GM18867 (cell line): ENCODE results near the gene CDH10.
A peak's percentile ranks its signal among the peaks of the same experiment; 100 is the strongest.

Experiments
- ATAC-seq: cut with Tn5 transposase; IDR thresholded peaks from one replicate; pipeline ENCODE4 v1.9.1; 2021; ENCODE audit warnings: mild to moderate bottlenecking, moderate library complexity; ENCODE audit not compliant: unreplicated experiment

Gene CDH10

GRCh38 chr5:24644761-24645160, at the start of gene CDH10:
Gene CDH10 (minus strand): TSS chr5:24644978. CDS start chr5:24593490, 51,488 bp downstream.
- ATAC-seq, result no peak

GRCh38 chr5:24693609-24694008, 48.8 kb upstream of the CDH10 start:
- ATAC-seq, result no peak

DNA sequence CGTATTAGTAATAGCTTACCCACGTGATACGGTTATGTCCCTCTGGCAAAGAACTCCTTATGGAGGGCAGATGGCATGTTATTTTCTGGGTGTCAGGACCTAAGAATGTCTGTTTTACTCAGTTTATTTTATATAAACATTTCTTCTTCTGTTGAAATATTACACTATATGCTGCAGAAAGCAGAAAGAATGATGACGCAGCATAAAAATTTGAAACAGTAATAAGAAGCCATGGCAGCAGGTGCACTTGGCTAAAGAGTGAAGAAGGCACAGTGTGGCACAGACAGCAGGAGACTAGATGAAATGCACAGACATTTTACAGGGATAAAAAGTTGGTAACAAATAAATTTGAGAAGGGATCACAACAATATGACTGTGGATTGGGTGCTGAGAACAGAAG, 46.3 kb upstream of the CDH10 start:
- no peak for ATAC-seq

GRCh38 chr5:24681106-24681505, 36.3 kb upstream of the CDH10 start:
- no peak for ATAC-seq

- no peak for ATAC-seq
Measured at GRCh38 chr5:24668050-24668449, 23.3 kb upstream of the CDH10 start.

- no peak for ATAC-seq
Measured at GRCh38 chr5:24649531-24649930, 4.8 kb upstream of the CDH10 start.

DNA sequence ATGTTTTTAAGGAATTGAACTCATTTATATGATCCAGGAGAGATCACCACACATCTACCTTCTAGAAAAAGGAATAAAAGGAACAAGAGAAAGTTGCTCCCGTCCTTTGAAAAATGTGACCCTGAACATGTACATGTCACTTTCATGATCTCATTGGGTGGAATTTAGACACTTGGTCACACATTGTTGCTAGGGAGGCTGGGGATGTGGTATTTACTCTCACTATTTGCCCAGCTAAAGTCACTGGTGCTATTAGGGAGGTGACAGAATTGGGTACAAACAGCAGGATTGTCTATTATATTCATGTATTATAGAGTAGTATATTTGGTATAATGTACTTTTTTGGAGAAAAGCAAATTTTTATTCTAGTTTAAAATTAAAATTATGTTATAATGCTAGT, 2.1 kb upstream of the CDH10 start:
- ATAC-seq, result no peak

DNA sequence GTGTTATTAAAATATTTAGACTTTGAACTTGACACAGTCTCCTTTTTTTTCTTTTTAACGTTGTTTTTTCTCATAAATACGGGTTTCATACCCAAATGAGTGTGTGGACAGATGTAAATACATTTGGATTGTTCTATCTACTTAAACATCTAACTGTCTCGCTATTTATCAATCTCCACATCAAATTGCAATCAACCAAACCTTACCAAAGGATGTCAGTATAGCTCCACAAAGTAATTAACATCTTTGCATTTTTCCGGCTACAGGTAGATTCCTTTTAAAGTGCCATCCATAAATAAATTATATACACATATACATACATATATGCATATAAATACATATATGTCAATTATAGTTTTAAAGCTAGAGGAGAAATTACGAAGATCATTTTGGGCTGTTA, 705 bp upstream of the CDH10 start:
- no peak for ATAC-seq

GRCh38 chr5:24643880-24644279, 898 bp downstream of the CDH10 start:
- ATAC-seq, result no peak

GRCh38 chr5:24643156-24643555, 1.6 kb downstream of the CDH10 start:
- ATAC-seq, result no peak

- no peak for ATAC-seq
Measured at GRCh38 chr5:24642022-24642421, 2.8 kb downstream of the CDH10 start.

DNA sequence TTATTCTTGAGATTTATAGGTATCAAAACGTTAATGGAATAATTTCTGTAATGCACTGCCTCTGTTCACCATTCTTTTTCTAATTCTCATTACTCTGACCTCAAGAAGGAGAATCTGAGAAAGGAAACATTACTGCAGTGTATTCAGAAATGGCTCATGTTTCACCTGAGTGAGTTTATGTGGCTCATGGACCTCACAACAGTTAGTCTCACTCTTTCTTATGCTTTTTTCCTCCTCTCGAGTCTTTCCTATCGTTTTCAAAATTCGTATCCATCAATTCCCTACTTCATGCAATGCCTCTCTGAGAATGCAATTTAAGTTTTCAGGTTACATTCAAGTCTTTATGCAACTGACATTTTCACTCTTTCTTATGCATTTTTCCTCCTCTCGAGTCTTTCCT, 9.6 kb downstream of the CDH10 start:
- ATAC-seq, result no peak

DNA sequence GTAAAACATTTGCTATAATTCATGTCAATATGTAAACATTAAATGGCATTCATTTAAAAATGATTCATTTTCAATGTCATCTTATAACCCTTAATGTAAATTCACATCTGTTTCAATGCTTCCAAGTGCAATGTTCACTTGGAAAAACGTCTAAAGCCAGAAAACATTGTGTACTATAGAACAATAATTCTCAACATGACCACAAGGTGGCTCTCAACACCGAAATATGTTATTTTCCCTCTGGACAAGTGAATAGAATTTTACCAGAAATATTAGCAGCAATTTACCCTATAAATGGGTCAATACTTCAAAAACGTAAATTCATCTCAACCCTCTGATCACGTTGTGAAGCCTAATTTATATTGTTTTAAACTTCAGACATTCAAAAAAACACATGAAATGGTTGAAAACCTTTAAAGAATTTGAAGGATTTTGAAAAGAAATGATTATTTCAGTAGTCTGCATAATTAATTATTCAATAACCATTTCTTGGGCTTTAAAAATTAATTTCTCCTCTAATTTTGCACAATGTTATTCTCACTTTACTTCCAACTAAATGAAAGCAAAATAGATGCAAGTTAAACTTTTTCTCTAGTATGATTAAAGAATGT, 11.0 kb downstream of the CDH10 start:
- ATAC-seq, result peak; percentile 72

DNA sequence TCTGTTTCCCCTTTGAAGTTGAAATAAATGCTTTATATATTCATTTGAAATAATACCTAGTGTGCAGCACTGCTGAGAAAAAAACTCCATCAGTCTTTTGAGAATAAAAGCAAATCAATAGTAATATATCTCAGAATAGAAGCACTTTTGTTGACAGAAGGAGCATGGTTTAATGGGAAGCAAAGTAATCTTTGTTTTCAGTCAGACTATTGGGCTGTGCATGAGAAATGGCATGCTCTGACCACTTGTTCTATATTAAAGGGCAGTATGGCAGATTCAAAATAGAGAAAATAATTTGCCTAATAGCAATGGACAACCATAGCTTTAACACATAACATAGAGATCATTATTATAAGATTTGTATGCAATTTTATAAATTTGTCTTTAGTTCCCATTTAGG, 12.4 kb downstream of the CDH10 start:
- no peak for ATAC-seq

GRCh38 chr5:24630918-24631317, 13.9 kb downstream of the CDH10 start:
- no peak for ATAC-seq

DNA sequence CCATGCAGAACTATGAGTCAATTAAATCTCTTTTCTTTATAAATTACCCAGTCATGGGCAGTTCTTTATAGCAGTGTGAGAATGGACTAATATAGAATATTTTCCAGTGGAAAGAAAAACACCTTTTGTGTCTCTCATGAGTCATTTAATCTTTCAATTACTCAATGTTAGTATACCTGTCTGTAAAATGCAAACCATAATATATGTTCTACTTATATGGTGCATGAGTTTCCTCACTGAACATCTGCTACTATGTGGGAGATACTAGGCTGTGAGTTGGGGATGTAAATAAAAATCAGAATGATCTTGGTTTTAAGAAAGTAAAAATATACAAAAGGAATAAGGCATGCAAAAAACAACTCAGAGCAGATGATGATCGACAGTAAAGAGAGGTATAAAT, 15.0 kb downstream of the CDH10 start:
- ATAC-seq, result no peak

- ATAC-seq, result no peak
Measured at GRCh38 chr5:24624872-24625271, 19.9 kb downstream of the CDH10 start.

DNA sequence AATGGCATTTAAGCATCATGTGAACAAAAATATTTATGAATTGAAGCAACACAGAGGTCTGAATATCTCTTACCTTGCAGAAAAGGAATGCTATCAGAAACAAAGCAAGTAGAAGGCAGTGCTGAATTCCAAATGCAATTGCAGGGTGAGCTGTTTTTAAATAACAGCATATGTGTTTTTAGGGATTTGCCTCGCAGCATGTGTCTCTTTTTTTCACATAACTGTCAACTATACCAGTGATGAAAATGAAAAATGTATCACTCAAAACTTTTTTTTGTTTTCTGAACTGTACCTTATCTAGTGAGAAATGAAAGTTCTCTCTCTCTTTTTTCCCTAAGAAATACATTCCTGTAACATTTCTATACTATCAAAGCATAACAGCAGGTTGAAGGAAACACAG, 21.2 kb downstream of the CDH10 start:
- no peak for ATAC-seq

- ATAC-seq, result no peak
Measured at GRCh38 chr5:24623031-24623430, 21.7 kb downstream of the CDH10 start.

- ATAC-seq, result no peak
Measured at GRCh38 chr5:24621792-24622191, 23.0 kb downstream of the CDH10 start.

DNA sequence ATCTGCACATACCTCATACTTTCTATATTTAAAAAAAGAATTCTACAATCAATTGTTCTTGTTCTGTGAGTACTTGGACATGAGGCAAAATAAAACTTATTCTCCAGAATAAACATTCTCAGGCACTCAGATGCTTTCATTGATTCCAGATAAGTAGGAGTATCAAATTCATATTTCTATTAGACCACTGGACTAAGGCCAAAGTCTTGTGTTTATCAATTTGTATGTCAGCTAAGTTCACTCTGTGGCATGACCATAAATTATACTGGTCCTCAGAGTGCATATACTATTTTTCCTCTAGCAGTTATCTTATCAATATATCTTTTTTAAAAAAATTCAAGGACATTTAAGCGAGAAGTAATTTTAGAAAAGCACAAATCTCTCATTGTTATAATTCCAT, 28.2 kb downstream of the CDH10 start:
- no peak for ATAC-seq

DNA sequence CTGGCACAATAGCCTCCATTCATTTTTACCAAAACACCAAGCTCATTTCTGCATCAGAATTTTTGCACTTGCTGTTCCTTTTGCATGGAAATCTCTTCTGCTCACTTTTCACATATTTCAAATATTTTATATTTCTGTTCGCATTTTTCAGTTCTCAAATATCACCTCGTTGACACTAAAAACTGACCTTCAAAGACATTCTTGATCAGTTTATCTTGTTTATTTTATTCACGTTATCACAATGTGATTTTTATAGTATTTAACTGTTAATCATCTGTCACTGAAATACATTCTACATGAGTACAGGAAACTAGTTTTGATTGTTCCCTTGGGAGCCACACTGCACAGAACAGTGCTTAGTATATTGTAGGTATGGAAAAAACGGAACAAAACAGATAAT, 29.6 kb downstream of the CDH10 start:
- no peak for ATAC-seq

DNA sequence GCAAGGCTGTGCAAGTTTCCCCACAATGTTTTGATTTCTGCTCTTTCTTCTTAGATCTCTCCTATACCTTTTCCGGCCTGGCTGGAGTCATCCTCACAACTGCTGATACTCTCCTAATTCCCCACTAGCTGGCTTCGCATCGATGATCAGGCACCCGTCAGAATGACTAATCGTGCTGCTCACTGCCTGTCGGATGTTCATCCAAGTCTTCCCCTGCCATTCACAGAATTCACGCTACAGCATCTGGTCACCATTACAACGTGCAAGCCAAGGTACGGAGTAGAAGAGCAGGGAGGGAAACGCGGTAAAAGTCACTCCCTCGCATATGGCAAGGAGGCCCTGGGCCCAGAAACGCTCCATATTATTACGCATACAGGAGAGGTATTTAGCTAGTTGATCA, 35.1 kb downstream of the CDH10 start:
- ATAC-seq, result no peak

DNA sequence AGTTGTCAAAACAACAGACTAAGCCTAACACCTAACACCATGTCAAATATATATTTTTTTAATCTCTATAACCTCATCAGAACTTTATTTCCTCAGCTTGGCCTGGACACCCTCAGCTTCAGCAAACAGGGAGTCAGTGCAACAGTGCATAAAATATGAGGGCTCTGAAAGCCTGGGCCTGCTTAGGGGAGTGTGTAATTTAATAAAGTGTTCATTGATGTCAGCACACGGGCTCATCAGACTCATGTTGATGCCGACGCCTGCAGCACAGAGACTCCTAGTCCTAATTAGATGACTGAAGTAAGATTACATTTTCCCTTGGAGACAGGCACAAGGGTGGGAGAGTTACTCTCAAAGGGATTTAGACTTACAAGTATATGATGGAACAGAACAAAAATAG, 37.8 kb downstream of the CDH10 start:
- ATAC-seq, result no peak
